ENCODE data around the gene KRTAP15-1. TPM values are rescaled to one million over a fixed set of nuclear protein-coding genes. Genes with fewer than 3 reads are reported as not detected.

KRTAP15-1 gene
- total and polyA plus RNA-seq, 2 of the 13 experiments (the other 11 are each of a cell fraction or from before 2014, with no cell fraction given): not detected

DNA sequence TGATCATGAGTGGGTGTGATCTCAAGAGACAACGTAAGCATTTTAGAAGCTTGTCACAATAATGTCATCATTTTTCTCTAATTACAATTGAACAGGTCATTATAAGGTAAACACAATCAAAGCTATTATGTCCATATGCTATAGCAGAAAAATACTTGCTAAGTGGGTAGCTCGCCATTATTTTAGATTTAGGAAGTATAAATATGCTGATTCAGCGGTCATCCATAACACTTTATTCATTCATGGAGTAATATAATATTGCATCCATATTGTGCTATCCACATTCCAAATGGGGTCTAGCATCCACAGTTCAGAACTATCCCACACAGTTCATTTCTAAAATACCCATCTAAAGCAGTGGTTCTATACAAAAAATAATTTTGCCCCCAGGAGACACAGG, 8.4 kb downstream of the KRTAP15-1 start:
- no peak overlapping the region for H3K9ac ChIP-seq (ENCODE audit: insufficient read depth, low read depth, low read length)
- ATAC-seq: no peak
- H4K20me1 ChIP-seq (ENCODE audit: insufficient read depth, low read length): no peaks in the 10 kb centered on the region
- H3K4me2 ChIP-seq (ENCODE audit: low read depth, low read length): no peak overlapping the region
- H3K79me2 ChIP-seq (ENCODE audit: insufficient read depth, low read length): no peaks in the 10 kb centered on the region
- in situ Hi-C loops (cut with HindIII; ENCODE audit: extremely low pct_ligation_motif_present, low pct_unique_long_range_greater_than_20kb): no loop called here
- 4% methylated on average over 3 of the region's 3 CpGs for WGBS (ENCODE audit: low lambda C conversion rate)
- ChIA-PET CTCF (ENCODE audit: low intra/inter-chr PET ratio, low total read pairs) (no interaction called here), POLR2A (no interaction called here)
- intact Hi-C loops (cut with micrococcal nuclease; ENCODE audit: unreplicated experiment): no loop called here
- no peak for FAIRE-seq
- BruUV-seq (replicated peaks): no TSS peak
- H3K27me3 ChIP-seq (ENCODE audit: control insufficient read depth in 1 of 2, insufficient read depth in 2 of 2, low read length in 2 of 2): no peaks in the 10 kb centered on the region
- H3K27ac ChIP-seq (ENCODE audit: extremely low read length, insufficient read depth, low read length): no peak overlapping the region
- H3K4me3 ChIP-seq (replicated peaks in 1 of 3; ENCODE audit: insufficient read depth in 1 of 3, low read depth in 2 of 3, low read length in 3 of 3): no peak overlapping the region
- H3K9me3 ChIP-seq (ENCODE audit: low read length): peaks cover 84% of the 10 kb centered on the region
- TF ChIP-seq MAFF (IDR thresholded peaks at IDR 0.05; ENCODE audit: low read depth, low read length): peak; percentile 67
- no peak for TF ChIP-seq KDM5B (CRISPR knock-in tag; IDR thresholded peaks at IDR 0.05; ENCODE audit: borderline replicate concordance)
- TF ChIP-seq MAFK (conservative IDR thresholded peaks at IDR 0.05 in 1 of 2, IDR thresholded peaks at IDR 0.05 in 1 of 2; ENCODE audit: low read length in 2 of 2): peak in 1 of 2 experiments; percentile 70; a peak in 2 of 4 replicates
- no peak for TF ChIP-seq ZNF367 (CRISPR knock-in tag; IDR thresholded peaks at IDR 0.05; ENCODE audit: borderline replicate concordance)
- TF ChIP-seq, protein P1, sequence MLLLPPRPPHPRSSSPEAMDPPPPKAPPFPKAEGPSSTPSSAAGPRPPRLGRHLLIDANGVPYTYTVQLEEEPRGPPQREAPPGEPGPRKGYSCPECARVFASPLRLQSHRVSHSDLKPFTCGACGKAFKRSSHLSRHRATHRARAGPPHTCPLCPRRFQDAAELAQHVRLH (CRISPR knock-in tag; IDR thresholded peaks at IDR 0.05; ENCODE audit: borderline replicate concordance, low read depth): no peak
- no peak for TF ChIP-seq SETDB1 (CRISPR knock-in tag; IDR thresholded peaks at IDR 0.05; ENCODE audit: borderline replicate concordance)
- H2AFZ ChIP-seq (ENCODE audit: low read length): no peak overlapping the region
- DNase-seq (ENCODE audit: low spot score): no peak
- no peaks in the 10 kb centered on the region for H3K36me3 ChIP-seq (replicated peaks in 1 of 2; ENCODE audit: control insufficient read depth in 1 of 2, insufficient read depth in 2 of 2, low read length in 2 of 2)
- no peaks in the 10 kb centered on the region for H3K4me1 ChIP-seq (ENCODE audit: insufficient read depth, low read length)

DNA sequence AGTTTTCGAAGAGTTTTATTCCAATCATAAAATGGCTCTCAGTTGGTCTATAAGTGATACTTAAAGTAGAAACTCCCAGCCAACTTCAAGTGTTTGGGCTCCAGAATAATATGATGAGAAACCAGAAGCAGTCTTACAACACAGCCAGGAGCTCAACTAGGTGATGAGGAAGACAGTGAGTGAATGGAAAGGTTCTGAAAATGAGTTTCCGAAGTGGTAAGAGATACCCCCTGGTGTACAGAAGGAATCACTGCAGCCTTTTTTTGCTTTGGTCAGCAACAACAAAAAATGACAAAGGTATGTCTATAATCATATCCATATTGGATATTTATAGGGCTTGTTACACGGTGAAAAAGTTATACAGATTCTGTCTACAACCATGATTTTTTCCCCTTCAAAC, 23.6 kb downstream of the KRTAP15-1 start:
- Histone ChIP-seq H4K20me1 (ENCODE audit: insufficient read depth, low read length) (no peaks in the 10 kb centered on the region), H3K79me2 (ENCODE audit: insufficient read depth, low read length) (no peaks in the 10 kb centered on the region), H3K9ac (ENCODE audit: insufficient read depth, low read depth, low read length) (no peak overlapping the region), H3K27me3 (ENCODE audit: control insufficient read depth in 1 of 2, insufficient read depth in 2 of 2, low read length in 2 of 2) (no peaks in the 10 kb centered on the region), H3K4me1 (ENCODE audit: insufficient read depth, low read length) (no peaks in the 10 kb centered on the region), H3K4me2 (ENCODE audit: low read depth, low read length) (no peak overlapping the region), H3K4me3 (replicated peaks in 1 of 3; ENCODE audit: insufficient read depth in 1 of 3, low read depth in 2 of 3, low read length in 3 of 3) (no peak overlapping the region), H3K27ac (ENCODE audit: extremely low read length, insufficient read depth, low read length) (no peak overlapping the region), H3K36me3 (replicated peaks in 1 of 2; ENCODE audit: control insufficient read depth in 1 of 2, insufficient read depth in 2 of 2, low read length in 2 of 2) (no peaks in the 10 kb centered on the region), H2AFZ (ENCODE audit: low read length) (no peak overlapping the region), H3K9me3 (ENCODE audit: low read length) (peaks cover 86% of the 10 kb centered on the region)
- ChIA-PET CTCF (ENCODE audit: low intra/inter-chr PET ratio, low total read pairs) (no interaction called here), POLR2A (no interaction called here)
- FAIRE-seq: peak; percentile 8
- ATAC-seq: no peak
- in situ Hi-C loops (cut with HindIII; ENCODE audit: extremely low pct_ligation_motif_present, low pct_unique_long_range_greater_than_20kb): no loop called here
- no peak for DNase-seq (ENCODE audit: low spot score)
- BruUV-seq (replicated peaks): no TSS peak
- intact Hi-C loops (cut with micrococcal nuclease; ENCODE audit: unreplicated experiment): no loop called here
- WGBS (ENCODE audit: low lambda C conversion rate): 1% methylated on average over 3 of the region's 3 CpGs
- TF ChIP-seq, protein P2, sequence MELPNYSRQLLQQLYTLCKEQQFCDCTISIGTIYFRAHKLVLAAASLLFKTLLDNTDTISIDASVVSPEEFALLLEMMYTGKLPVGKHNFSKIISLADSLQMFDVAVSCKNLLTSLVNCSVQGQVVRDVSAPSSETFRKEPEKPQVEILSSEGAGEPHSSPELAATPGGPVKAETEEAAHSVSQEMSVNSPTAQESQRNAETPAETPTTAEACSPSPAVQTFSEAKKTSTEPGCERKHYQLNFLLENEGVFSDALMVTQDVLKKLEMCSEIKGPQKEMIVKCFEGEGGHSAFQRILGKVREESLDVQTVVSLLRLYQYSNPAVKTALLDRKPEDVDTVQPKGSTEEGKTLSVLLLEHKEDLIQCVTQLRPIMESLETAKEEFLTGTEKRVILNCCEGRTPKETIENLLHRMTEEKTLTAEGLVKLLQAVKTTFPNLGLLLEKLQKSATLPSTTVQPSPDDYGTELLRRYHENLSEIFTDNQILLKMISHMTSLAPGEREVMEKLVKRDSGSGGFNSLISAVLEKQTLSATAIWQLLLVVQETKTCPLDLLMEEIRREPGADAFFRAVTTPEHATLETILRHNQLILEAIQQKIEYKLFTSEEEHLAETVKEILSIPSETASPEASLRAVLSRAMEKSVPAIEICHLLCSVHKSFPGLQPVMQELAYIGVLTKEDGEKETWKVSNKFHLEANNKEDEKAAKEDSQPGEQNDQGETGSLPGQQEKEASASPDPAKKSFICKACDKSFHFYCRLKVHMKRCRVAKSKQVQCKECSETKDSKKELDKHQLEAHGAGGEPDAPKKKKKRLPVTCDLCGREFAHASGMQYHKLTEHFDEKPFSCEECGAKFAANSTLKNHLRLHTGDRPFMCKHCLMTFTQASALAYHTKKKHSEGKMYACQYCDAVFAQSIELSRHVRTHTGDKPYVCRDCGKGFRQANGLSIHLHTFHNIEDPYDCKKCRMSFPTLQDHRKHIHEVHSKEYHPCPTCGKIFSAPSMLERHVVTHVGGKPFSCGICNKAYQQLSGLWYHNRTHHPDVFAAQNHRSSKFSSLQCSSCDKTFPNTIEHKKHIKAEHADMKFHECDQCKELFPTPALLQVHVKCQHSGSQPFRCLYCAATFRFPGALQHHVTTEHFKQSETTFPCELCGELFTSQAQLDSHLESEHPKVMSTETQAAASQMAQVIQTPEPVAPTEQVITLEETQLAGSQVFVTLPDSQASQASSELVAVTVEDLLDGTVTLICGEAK (IDR thresholded peaks at IDR 0.05): no peak
- TF ChIP-seq, protein P2 (CRISPR knock-in tag; IDR thresholded peaks at IDR 0.05): no peak
- TF ChIP-seq MAFF (IDR thresholded peaks at IDR 0.05; ENCODE audit: low read depth, low read length): peak; percentile 80; the same call in 1 of the 2 replicates
- TF ChIP-seq MIER2 (CRISPR knock-in tag; IDR thresholded peaks at IDR 0.05): no peak
- TF ChIP-seq MAFK (conservative IDR thresholded peaks at IDR 0.05 in 1 of 2, IDR thresholded peaks at IDR 0.05 in 1 of 2; ENCODE audit: low read length in 2 of 2): peak; percentile 85 to 88
